PC-9 (cell line): ENCODE results near the gene BCAS3.

Experiments
- CTCF ChIP-seq: fragments of 200-600 bp; sonication (generic); conservative IDR thresholded peaks from 2 replicates; pipeline ENCODE4 v1.6.1; 2017; ENCODE audit warnings: mixed run types, antibody characterized with exemption, mild to moderate bottlenecking, moderate library complexity
- EZH2 ChIP-seq: fragments of 200-600 bp; sonication (generic); IDR thresholded peaks from 2 replicates; pipeline ENCODE4 v1.8.0; 2017; ENCODE audit warnings: antibody characterized with exemption, low read depth

DNA sequence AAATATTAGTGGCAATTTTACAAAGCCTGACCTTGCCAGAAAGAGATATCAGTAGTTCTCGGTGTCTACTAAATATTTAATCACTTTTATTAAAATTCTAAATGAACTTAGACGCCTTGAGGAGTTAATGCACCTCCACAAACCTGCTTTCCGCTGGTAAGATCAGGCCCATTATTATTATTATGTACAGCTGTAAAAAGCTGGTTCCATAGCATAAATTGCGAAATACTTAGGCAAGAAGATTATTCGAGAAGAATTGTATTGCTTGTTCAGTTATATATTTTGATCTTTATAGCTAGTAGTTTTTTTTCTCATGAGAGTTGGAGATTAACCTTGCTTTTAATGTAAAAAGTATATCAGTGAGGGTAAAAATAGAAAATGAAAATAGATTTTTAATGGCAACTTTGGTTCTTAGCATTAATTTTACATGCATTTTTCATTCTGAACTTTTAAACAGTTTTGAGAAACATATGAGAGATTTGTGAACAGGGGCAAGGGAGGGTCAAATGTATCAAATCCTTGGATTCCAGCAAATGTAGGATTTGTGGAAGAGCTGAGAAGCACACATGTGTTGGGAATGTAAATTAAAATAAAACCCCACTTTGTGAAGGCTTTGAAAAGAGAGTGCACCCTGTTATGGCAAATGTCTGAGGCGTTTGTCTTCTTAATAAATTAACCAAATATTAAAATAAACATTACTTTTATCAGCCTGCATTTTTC lies 471.6 kb downstream of the BCAS3 start:
- no peak for TF ChIP-seq CTCF
- TF ChIP-seq EZH2: no peak
